ENCODE results near the gene SLC22A3. TPM values are rescaled to one million over a fixed set of nuclear protein-coding genes. Genes with fewer than 3 reads are reported as not detected.

The SLC22A3 gene
- total and polyA plus RNA-seq, 2 experiments from 2014 or later = 34.9 to 40.3 TPM

DNA sequence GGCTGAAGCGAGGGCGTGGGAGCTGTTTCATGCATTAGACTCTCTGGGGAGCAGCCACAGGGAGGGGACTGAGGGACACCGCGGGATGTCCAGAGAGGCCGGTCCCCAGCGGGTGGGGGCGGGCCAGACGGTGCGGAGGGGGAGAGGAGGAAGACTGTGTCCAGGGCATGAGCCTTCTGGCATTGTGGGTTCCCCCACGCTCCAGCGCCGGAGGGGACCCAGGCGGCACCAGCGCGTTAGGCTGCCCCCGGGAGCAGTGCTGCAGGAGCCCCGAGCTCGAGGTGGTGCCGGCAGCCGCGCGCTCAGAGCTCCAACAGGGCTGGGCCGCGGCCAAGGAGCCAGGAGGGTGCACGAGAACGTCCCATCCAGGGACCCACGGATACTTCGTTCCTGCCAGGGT, 14.4 kb downstream of the SLC22A3 start:
- Histone ChIP-seq H3K4me2 (no peak overlapping the region), H3K9me3 (ENCODE audit: low read depth) (no peaks in the 10 kb centered on the region), H3K9me2 (replicated peaks; ENCODE audit: insufficient read depth) (no peaks in the 10 kb centered on the region), H3K4me1 (ENCODE audit: insufficient read depth) (no peaks in the 10 kb centered on the region), H3K27me3 (no peaks in the 10 kb centered on the region), H3K79me2 (peaks cover 18% of the 10 kb centered on the region), H3K4me3 (no peak overlapping the region), H3K27ac (no peak overlapping the region), H2AFZ (no peak overlapping the region), H3K36me3 (replicated peaks; ENCODE audit: insufficient read depth, low read depth) (no peaks in the 10 kb centered on the region), H4K20me1 (ENCODE audit: insufficient read depth, poor library complexity, severe bottlenecking) (no peaks in the 10 kb centered on the region)
- no peak for DNase-seq (ENCODE audit: low spot score)
- 97% methylated on average over 11 of the region's 28 CpGs for WGBS (ENCODE audit: low lambda C conversion rate, missing lambda C conversion rate)
- TF ChIP-seq CTCF (IDR thresholded peaks at IDR 0.05; ENCODE audit: poor library complexity) = no peak
- no peak for TF ChIP-seq EZH2 (IDR thresholded peaks at IDR 0.05; ENCODE audit: borderline replicate concordance)
- TF ChIP-seq EZH2phosphoT487 (IDR thresholded peaks at IDR 0.05; ENCODE audit: low read depth, severe bottlenecking, unreplicated experiment) = no peak

DNA sequence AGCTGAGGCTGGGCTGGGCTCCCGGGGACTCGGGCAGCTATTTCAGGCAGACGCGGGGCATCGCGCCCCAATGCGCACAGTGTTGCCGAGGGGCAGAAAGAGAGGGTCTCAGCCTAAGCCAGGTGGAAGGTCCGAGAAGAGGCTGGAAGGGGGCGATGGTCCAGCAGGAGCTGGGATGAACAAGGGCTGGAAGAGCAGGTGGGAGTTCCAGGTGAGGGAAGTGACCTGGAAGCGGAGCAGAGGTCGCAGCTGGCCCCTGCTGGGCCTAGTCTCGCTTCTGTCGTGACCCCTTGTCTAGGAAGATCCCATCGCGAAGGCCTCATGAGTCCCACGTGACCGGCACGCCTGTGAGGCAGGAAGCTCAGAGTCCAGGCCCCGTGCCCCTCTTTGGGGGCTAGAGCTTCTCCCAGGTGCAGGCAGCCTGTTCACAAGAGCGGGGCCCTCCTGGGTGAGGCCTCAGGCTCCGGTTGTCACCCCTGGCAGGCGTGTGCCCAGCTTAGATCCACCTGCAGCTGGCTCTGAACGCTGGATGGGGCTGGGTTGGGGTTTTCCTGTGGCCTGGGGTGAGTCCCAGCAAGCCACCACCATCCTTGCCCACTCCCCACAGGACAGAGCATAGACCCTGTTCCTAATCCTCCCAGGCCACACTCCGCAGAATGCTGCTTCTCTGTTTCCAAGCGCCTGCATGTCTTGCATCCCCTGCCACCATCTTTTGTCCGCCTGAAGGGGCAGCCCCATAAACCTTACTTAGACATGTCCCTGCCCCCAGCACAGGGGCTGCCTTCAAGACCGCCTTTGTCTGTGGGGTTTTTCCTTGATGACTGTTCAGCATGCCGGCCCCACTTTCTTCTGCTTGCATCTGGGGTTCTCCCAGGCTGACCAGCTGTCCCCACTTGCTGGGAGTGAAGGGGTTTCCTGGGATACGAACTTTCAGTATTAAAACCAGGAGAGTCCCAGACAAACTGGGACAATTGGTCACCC, 15.1 kb downstream of the SLC22A3 start:
- H3K4me2 ChIP-seq = no peak overlapping the region
- no peaks in the 10 kb centered on the region for H3K9me3 ChIP-seq (ENCODE audit: low read depth)
- TF ChIP-seq EZH2 (IDR thresholded peaks at IDR 0.05; ENCODE audit: borderline replicate concordance) (no peak), CTCF (IDR thresholded peaks at IDR 0.05; ENCODE audit: poor library complexity) (no peak), EZH2phosphoT487 (IDR thresholded peaks at IDR 0.05; ENCODE audit: low read depth, severe bottlenecking, unreplicated experiment) (no peak)
- no peak for DNase-seq (ENCODE audit: low spot score)
- no peak overlapping the region for H2AFZ ChIP-seq
- H3K9me2 ChIP-seq (replicated peaks; ENCODE audit: insufficient read depth) = no peaks in the 10 kb centered on the region
- no peak overlapping the region for H3K4me3 ChIP-seq
- H3K27me3 ChIP-seq = no peaks in the 10 kb centered on the region
- no peaks in the 10 kb centered on the region for H3K36me3 ChIP-seq (replicated peaks; ENCODE audit: insufficient read depth, low read depth)
- no peak overlapping the region for H3K27ac ChIP-seq
- WGBS (ENCODE audit: low lambda C conversion rate, missing lambda C conversion rate) = 96% methylated on average over 30 of the region's 30 CpGs
- no peaks in the 10 kb centered on the region for H3K4me1 ChIP-seq (ENCODE audit: insufficient read depth)
- H4K20me1 ChIP-seq (ENCODE audit: insufficient read depth, poor library complexity, severe bottlenecking) = no peaks in the 10 kb centered on the region
- H3K79me2 ChIP-seq = peaks cover 12% of the 10 kb centered on the region

DNA sequence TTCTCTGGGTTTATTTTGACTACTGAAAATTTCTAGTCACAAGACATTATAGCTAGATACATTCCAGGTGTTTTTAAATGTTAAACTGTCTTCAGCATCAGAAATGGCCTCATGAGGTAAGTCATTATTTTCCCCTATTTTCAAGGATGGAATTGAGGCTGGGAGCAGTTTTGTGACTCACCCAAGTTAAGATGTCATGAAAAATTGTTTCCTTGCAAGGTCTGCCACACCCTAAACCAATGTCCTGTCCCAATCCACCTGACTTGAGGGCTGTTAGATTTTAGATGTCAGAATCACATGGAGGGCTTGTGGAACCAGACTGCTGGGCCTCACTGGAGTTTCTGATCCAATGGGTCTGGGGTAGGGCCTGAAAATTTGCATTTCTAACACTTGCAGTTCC, 16.9 kb downstream of the SLC22A3 start:
- H4K20me1 ChIP-seq (ENCODE audit: insufficient read depth, poor library complexity, severe bottlenecking) = no peaks in the 10 kb centered on the region
- H3K4me1 ChIP-seq (ENCODE audit: insufficient read depth) = no peaks in the 10 kb centered on the region
- peaks cover 8% of the 10 kb centered on the region for H3K79me2 ChIP-seq
- H3K27ac ChIP-seq = no peak overlapping the region
- DNase-seq (ENCODE audit: low spot score) = no peak
- H3K9me2 ChIP-seq (replicated peaks; ENCODE audit: insufficient read depth) = no peaks in the 10 kb centered on the region
- H3K27me3 ChIP-seq = no peaks in the 10 kb centered on the region
- no peak for TF ChIP-seq EZH2phosphoT487 (IDR thresholded peaks at IDR 0.05; ENCODE audit: low read depth, severe bottlenecking, unreplicated experiment)
- TF ChIP-seq EZH2 (IDR thresholded peaks at IDR 0.05; ENCODE audit: borderline replicate concordance) = no peak
- TF ChIP-seq CTCF (IDR thresholded peaks at IDR 0.05; ENCODE audit: poor library complexity) = no peak
- no peak overlapping the region for H3K4me2 ChIP-seq
- H2AFZ ChIP-seq = no peak overlapping the region
- H3K9me3 ChIP-seq (ENCODE audit: low read depth) = no peaks in the 10 kb centered on the region
- H3K4me3 ChIP-seq = no peak overlapping the region
- no peaks in the 10 kb centered on the region for H3K36me3 ChIP-seq (replicated peaks; ENCODE audit: insufficient read depth, low read depth)

Data from hepatocyte (in vitro differentiated cells).